IPS-18a (cell line): Measurements from ENCODE around the gene EXOC2.

Experiments
- H3K27ac ChIP-seq: one replicate; pipeline ENCODE4 v1.5.1; 2013; ENCODE audit warnings: low read length
- H3K27me3 ChIP-seq: one replicate; pipeline ENCODE4 v1.6.1; 2013; ENCODE audit warnings: mild to moderate bottlenecking, low read length; ENCODE audit not compliant: control insufficient read depth, insufficient read depth
- H3K36me3 ChIP-seq: one replicate; pipeline ENCODE4 v1.6.1; 2013; ENCODE audit warnings: low read depth, low read length; ENCODE audit not compliant: control insufficient read depth
- H3K4me1 ChIP-seq: one replicate; pipeline ENCODE4 v1.6.1; 2013; ENCODE audit warnings: low read depth, low read length; ENCODE audit not compliant: control insufficient read depth
- H3K4me3 ChIP-seq: one replicate; pipeline ENCODE4 v1.5.1; 2013; ENCODE audit warnings: low read length
- H3K9ac ChIP-seq: one replicate; pipeline ENCODE4 v1.6.1; 2013; ENCODE audit warnings: mild to moderate bottlenecking, low read length, moderate library complexity
- H3K9me3 ChIP-seq: one replicate; pipeline ENCODE4 v1.6.1; 2013; ENCODE audit warnings: low read depth, low read length; ENCODE audit not compliant: control insufficient read depth

EXOC2 gene

GRCh38 chr6:718345-718744, 25.4 kb upstream of the EXOC2 start:
- Histone ChIP-seq H3K9ac (no peak overlapping the region), H3K36me3 (no peaks in the 10 kb centered on the region), H3K27me3 (no peaks in the 10 kb centered on the region), H3K27ac (no peak overlapping the region), H3K9me3 (no peaks in the 10 kb centered on the region), H3K4me3 (no peak overlapping the region), H3K4me1 (no peaks in the 10 kb centered on the region)

DNA sequence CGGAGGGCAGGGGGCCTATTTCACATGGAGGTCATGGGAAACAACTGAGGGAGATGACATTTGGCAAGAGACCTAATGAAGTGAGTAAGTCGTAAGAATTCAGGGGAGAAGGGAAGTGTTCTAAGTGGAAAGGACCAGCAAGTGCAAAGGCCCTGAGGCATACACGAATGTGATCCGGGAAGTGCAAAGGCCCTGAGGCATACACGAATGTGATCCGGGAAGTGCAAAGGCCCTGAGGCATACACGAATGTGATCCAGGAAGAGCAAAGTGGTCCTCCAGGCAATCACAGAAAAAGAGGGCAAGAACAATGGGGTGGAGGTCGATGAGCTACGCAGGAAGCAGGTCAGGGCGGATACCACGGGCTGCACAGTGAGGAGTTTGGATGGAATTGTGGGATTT, 24.2 kb upstream of the EXOC2 start:
- Histone ChIP-seq H3K27me3 (no peaks in the 10 kb centered on the region), H3K9ac (no peak overlapping the region), H3K9me3 (no peaks in the 10 kb centered on the region), H3K27ac (no peak overlapping the region), H3K4me3 (no peak overlapping the region), H3K4me1 (no peaks in the 10 kb centered on the region), H3K36me3 (no peaks in the 10 kb centered on the region)

- H3K9ac ChIP-seq, result no peak overlapping the region
- peaks cover 11% of the 10 kb centered on the region for H3K27me3 ChIP-seq
- no peak overlapping the region for H3K4me3 ChIP-seq
- H3K9me3 ChIP-seq, result no peaks in the 10 kb centered on the region
- no peak overlapping the region for H3K27ac ChIP-seq
- peaks cover 5% of the 10 kb centered on the region for H3K4me1 ChIP-seq
- H3K36me3 ChIP-seq, result no peaks in the 10 kb centered on the region
These were observed 23.0 kb upstream of the EXOC2 start for GRCh38 chr6:715709-716491.

GRCh38 chr6:714100-714499, 21.2 kb upstream of the EXOC2 start:
- no peak overlapping the region for H3K4me3 ChIP-seq
- peaks cover 10% of the 10 kb centered on the region for H3K4me1 ChIP-seq
- H3K9ac ChIP-seq, result no peak overlapping the region
- no peaks in the 10 kb centered on the region for H3K9me3 ChIP-seq
- H3K36me3 ChIP-seq, result no peaks in the 10 kb centered on the region
- peaks cover 25% of the 10 kb centered on the region for H3K27me3 ChIP-seq
- no peak overlapping the region for H3K27ac ChIP-seq

DNA sequence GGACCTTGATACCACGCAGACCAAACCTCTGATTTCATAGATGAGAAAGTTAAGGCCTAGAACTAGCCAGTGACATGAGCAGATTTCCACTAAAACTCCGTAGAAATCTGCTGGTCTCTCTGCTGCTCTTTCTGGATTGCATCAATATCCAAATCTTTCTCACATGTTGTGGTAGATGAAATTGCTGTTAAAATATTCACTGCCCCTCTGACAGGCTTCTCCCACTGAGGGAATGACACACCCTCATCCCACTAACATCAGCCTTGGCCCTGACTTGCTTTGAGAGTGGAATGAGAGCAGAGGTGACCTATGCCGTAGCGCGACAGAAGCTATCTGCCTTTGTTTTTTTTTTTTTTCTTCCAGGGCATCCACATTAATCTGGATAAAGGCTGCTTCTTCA, 20.4 kb upstream of the EXOC2 start:
- peaks cover 25% of the 10 kb centered on the region for H3K27me3 ChIP-seq
- peaks cover 10% of the 10 kb centered on the region for H3K4me1 ChIP-seq
- H3K27ac ChIP-seq, result no peak overlapping the region

DNA sequence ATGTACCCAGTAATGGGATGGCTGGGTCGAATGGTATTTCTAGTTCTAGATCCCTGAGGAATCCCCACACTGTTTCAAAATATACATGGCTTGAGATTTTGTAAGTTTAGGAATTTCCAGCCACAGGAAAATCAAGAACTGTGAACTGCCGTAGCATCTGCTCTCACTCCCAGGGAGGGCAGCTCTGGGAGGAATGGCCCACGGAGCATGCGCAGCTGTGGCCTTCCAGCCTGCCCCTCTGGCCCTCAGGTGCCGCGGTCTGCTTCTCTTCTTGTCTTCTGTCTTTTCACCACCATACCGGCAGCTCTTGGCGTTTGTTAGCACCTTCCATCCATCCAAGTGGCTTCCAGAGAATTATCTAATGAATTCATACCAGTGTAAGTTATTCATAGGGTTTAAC, 19.9 kb upstream of the EXOC2 start:
- H3K27me3 ChIP-seq, result peaks cover 25% of the 10 kb centered on the region
- H3K9me3 ChIP-seq, result no peaks in the 10 kb centered on the region
- H3K4me1 ChIP-seq, result peaks cover 16% of the 10 kb centered on the region
- H3K4me3 ChIP-seq, result no peak overlapping the region
- H3K27ac ChIP-seq, result no peak overlapping the region
- H3K36me3 ChIP-seq, result no peaks in the 10 kb centered on the region
- no peak overlapping the region for H3K9ac ChIP-seq

More for the DNA sequence above, 20.4 kb upstream of the EXOC2 start:
- Histone ChIP-seq H3K36me3 (no peaks in the 10 kb centered on the region), H3K9me3 (no peaks in the 10 kb centered on the region), H3K4me3 (no peak overlapping the region), H3K9ac (no peak overlapping the region)

GRCh38 chr6:711925-712324, 19.0 kb upstream of the EXOC2 start:
- H3K4me3 ChIP-seq, result peak overlapping the region; percentile 59

GRCh38 chr6:710601-711571, 17.9 kb upstream of the EXOC2 start:
- Histone ChIP-seq H3K27ac (no peak overlapping the region), H3K4me3 (peak overlapping the region; percentile 59)

More at GRCh38 chr6:711925-712324, 19.0 kb upstream of the EXOC2 start:
- H3K9ac ChIP-seq, result no peak overlapping the region
- no peaks in the 10 kb centered on the region for H3K36me3 ChIP-seq
- no peaks in the 10 kb centered on the region for H3K9me3 ChIP-seq
- H3K4me1 ChIP-seq, result peaks cover 18% of the 10 kb centered on the region
- H3K27me3 ChIP-seq, result peaks cover 25% of the 10 kb centered on the region
- H3K27ac ChIP-seq, result no peak overlapping the region

GRCh38 chr6:709471-710056, 16.6 kb upstream of the EXOC2 start:
- Histone ChIP-seq H3K27ac (no peak overlapping the region), H3K27me3 (peaks cover 25% of the 10 kb centered on the region), H3K9me3 (no peaks in the 10 kb centered on the region), H3K4me3 (no peak overlapping the region), H3K36me3 (no peaks in the 10 kb centered on the region), H3K9ac (no peak overlapping the region), H3K4me1 (peaks cover 18% of the 10 kb centered on the region)

More at GRCh38 chr6:710601-711571, 17.9 kb upstream of the EXOC2 start:
- peaks cover 25% of the 10 kb centered on the region for H3K27me3 ChIP-seq
- H3K9me3 ChIP-seq, result no peaks in the 10 kb centered on the region
- H3K9ac ChIP-seq, result no peak overlapping the region
- H3K36me3 ChIP-seq, result no peaks in the 10 kb centered on the region
- H3K4me1 ChIP-seq, result peaks cover 18% of the 10 kb centered on the region

DNA sequence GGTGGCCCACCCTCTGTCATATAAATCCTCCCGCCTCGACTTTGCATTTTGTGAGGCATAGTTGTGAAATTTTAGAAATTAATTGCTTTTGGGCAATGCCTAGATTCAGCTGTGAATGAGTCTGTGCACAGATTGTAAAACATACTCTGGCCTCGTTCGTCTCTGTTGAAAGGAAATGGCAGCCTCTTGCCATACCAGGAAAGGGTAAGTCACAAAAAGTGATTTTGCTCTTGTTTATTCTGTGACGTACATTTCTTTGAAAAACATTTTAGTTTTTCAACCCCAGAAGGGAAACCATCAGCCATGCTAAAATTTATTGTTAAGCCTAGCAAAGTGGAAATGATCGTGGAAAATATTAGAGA, 15.3 kb upstream of the EXOC2 start:
- no peak overlapping the region for H3K4me3 ChIP-seq
- no peaks in the 10 kb centered on the region for H3K36me3 ChIP-seq
- H3K4me1 ChIP-seq, result peaks cover 18% of the 10 kb centered on the region
- no peak overlapping the region for H3K9ac ChIP-seq
- peaks cover 25% of the 10 kb centered on the region for H3K27me3 ChIP-seq
- H3K27ac ChIP-seq, result no peak overlapping the region
- no peaks in the 10 kb centered on the region for H3K9me3 ChIP-seq

GRCh38 chr6:707576-708236, 14.8 kb upstream of the EXOC2 start:
- Histone ChIP-seq H3K27me3 (peaks cover 25% of the 10 kb centered on the region), H3K9me3 (no peaks in the 10 kb centered on the region), H3K36me3 (no peaks in the 10 kb centered on the region), H3K9ac (no peak overlapping the region), H3K27ac (no peak overlapping the region), H3K4me3 (no peak overlapping the region), H3K4me1 (peaks cover 18% of the 10 kb centered on the region)
